ENCODE data around the gene CARD10.
A peak's percentile ranks its signal among the peaks of the same experiment; 100 is the strongest.

- peak in 1 of 2 donors; percentile 28 for TF ChIP-seq POLR2A (IDR thresholded peaks at IDR 0.05)
- TF ChIP-seq CTCF (IDR thresholded peaks at IDR 0.05 in 4 of 5, conservative IDR thresholded peaks at IDR 0.05 in 1 of 5): no peak
Measured at GRCh38 chr22:37557321-37558001, 38.2 kb upstream of the CARD10 start.
